RCC 7860 (cell line): Measurements from ENCODE around the gene SNRNP200.
"Not testable (repeated sequence)": the region's sequence is repeated elsewhere in the genome, so short reads cannot be mapped to it uniquely, and the experiment has no call there.

Experiments
- DNase-seq: peaks from one replicate; pipeline ENCODE4 v3.0.0-alpha.2; 2015; ENCODE audit warnings: low spot score
- FAIRE-seq: peaks from 2 replicates; lab custom pipeline; 2012; peaks lifted over from hg19 to GRCh38; lab: Jason Lieb, UNC

SNRNP200 gene

GRCh38 chr2:96276787-96277499, 28.4 kb downstream of the SNRNP200 start:
- DNase-seq (no peak), FAIRE-seq (no peak)

GRCh38 chr2:96274355-96275056, 30.8 kb downstream of the SNRNP200 start:
- FAIRE-seq (no peak), DNase-seq (no peak)

- FAIRE-seq (no peak), DNase-seq (no peak)
These were observed 31.6 kb downstream of the SNRNP200 start for GRCh38 chr2:96273763-96274162.

GRCh38 chr2:96271995-96272394, 33.4 kb downstream of the SNRNP200 start:
- no peak for DNase-seq

GRCh38 chr2:96267159-96267971, 38.0 kb downstream of the SNRNP200 start:
- FAIRE-seq, result no peak
- peak; percentile 18 for DNase-seq

More at GRCh38 chr2:96271995-96272394, 33.4 kb downstream of the SNRNP200 start:
- FAIRE-seq, result no peak

- FAIRE-seq, result peak; percentile 34
- peak; percentile 95 for DNase-seq
These were observed 39.3 kb downstream of the SNRNP200 start, which contains the start of the genes CIAO1 and TMEM127 for GRCh38 chr2:96265840-96266679. TSS of gene CIAO1 (plus strand) at chr2:96266225. CDS start at chr2:96266351, 126 bp downstream. TSS of gene TMEM127 (minus strand) at chr2:96265997. CDS start at chr2:96265381, 616 bp downstream.

- FAIRE-seq, result no peak
- no peak for DNase-seq
These were observed 40.0 kb downstream of the SNRNP200 start for GRCh38 chr2:96265349-96265839.

GRCh38 chr2:96264656-96265348, 40.5 kb downstream of the SNRNP200 start:
- FAIRE-seq, result no peak
- no peak for DNase-seq

GRCh38 chr2:96264086-96264485, 41.3 kb downstream of the SNRNP200 start:
- no peak for FAIRE-seq

GRCh38 chr2:96262306-96262705, 43.0 kb downstream of the SNRNP200 start:
- FAIRE-seq (no peak), DNase-seq (no peak)

More at GRCh38 chr2:96264086-96264485, 41.3 kb downstream of the SNRNP200 start:
- DNase-seq, result no peak

GRCh38 chr2:96261328-96262003, 43.9 kb downstream of the SNRNP200 start:
- FAIRE-seq (no peak), DNase-seq (no peak)

GRCh38 chr2:96260387-96261260, 44.7 kb downstream of the SNRNP200 start:
- FAIRE-seq (peak; percentile 21), DNase-seq (peak; percentile 74)

- FAIRE-seq, result no peak
- DNase-seq, result no peak
These were observed 45.8 kb downstream of the SNRNP200 start for GRCh38 chr2:96259497-96259921.

GRCh38 chr2:96258166-96259022, 47.0 kb downstream of the SNRNP200 start:
- DNase-seq, result no peak
- FAIRE-seq, result no peak

GRCh38 chr2:96257744-96258143, 47.6 kb downstream of the SNRNP200 start:
- not testable (repeated sequence) for FAIRE-seq, DNase-seq

- no peak for DNase-seq
- no peak for FAIRE-seq
These were observed 48.7 kb downstream of the SNRNP200 start for GRCh38 chr2:96256611-96257113.

GRCh38 chr2:96254571-96254970, 50.8 kb downstream of the SNRNP200 start:
- DNase-seq, result no peak
- FAIRE-seq, result no peak
